ENCODE results near the gene OTOP2.

GRCh38 chr17:74977802-74978201 lies 53.7 kb downstream of the OTOP2 start:
- TF ChIP-seq CTCF (IDR thresholded peaks at IDR 0.05): no peak
- TF ChIP-seq POLR2A (IDR thresholded peaks at IDR 0.05): no peak
